Measurements from ENCODE around the gene PPIF. TPM values are rescaled to one million over a fixed set of nuclear protein-coding genes. Genes with fewer than 3 reads are reported as not detected.

Gene PPIF
- total and polyA plus RNA-seq, 2 of the 13 experiments (the other 11 are each of a cell fraction or from before 2014, with no cell fraction given): 147 to 157 TPM

GRCh38 chr10:79380125-79380945, 33.1 kb downstream of the PPIF start (continued):
- TF ChIP-seq, protein P1, sequence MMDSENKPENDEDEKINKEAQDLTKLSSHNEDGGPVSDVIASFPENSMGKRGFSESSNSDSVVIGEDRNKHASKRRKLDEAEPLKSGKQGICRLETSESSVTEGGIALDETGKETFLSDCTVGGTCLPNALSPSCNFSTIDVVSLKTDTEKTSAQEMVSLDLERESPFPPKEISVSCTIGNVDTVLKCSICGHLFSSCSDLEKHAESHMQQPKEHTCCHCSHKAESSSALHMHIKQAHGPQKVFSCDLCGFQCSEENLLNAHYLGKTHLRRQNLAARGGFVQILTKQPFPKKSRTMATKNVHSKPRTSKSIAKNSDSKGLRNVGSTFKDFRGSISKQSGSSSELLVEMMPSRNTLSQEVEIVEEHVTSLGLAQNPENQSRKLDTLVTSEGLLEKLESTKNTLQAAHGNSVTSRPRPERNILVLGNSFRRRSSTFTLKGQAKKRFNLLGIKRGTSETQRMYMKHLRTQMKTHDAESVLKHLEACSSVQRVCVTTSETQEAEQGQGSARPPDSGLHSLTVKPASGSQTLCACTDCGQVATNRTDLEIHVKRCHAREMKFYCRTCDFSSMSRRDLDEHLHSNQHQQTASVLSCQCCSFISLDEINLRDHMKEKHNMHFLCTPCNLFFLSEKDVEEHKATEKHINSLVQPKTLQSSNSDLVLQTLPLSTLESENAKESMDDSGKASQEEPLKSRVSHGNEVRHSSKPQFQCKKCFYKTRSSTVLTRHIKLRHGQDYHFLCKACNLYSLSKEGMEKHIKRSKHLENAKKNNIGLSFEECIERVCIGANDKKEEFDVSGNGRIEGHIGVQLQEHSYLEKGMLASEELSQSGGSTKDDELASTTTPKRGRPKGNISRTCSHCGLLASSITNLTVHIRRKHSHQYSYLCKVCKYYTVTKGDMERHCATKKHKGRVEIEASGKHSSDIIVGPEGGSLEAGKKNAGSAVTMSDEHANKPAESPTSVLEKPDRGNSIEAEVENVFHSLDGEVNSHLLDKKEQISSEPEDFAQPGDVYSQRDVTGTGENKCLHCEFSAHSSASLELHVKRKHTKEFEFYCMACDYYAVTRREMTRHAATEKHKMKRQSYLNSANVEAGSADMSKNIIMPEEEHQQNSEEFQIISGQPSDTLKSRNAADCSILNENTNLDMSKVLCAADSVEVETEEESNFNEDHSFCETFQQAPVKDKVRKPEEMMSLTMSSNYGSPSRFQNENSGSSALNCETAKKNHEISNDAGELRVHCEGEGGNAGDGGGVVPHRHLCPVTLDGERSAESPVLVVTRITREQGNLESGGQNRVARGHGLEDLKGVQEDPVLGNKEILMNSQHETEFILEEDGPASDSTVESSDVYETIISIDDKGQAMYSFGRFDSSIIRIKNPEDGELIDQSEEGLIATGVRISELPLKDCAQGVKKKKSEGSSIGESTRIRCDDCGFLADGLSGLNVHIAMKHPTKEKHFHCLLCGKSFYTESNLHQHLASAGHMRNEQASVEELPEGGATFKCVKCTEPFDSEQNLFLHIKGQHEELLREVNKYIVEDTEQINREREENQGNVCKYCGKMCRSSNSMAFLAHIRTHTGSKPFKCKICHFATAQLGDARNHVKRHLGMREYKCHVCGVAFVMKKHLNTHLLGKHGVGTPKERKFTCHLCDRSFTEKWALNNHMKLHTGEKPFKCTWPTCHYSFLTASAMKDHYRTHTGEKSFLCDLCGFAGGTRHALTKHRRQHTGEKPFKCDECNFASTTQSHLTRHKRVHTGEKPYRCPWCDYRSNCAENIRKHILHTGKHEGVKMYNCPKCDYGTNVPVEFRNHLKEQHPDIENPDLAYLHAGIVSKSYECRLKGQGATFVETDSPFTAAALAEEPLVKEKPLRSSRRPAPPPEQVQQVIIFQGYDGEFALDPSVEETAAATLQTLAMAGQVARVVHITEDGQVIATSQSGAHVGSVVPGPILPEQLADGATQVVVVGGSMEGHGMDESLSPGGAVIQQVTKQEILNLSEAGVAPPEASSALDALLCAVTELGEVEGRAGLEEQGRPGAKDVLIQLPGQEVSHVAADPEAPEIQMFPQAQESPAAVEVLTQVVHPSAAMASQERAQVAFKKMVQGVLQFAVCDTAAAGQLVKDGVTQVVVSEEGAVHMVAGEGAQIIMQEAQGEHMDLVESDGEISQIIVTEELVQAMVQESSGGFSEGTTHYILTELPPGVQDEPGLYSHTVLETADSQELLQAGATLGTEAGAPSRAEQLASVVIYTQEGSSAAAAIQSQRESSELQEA (CRISPR knock-in tag; IDR thresholded peaks at IDR 0.05; ENCODE audit: not compliant biosample characterization): peak; percentile 15
- TF ChIP-seq ZNF768 (CRISPR knock-in tag; IDR thresholded peaks at IDR 0.05) (no peak; the same call in 1 of the 2 replicates), ZNF749 (CRISPR knock-in tag; IDR thresholded peaks at IDR 0.05; ENCODE audit: borderline replicate concordance) (no peak), ZFY (CRISPR knock-in tag; IDR thresholded peaks at IDR 0.05) (no peak; the same call in 1 of the 2 replicates), FOXM1 (CRISPR knock-in tag; IDR thresholded peaks at IDR 0.05) (no peak), NFYB (CRISPR knock-in tag; IDR thresholded peaks at IDR 0.05) (no peak), MXD3 (CRISPR knock-in tag; IDR thresholded peaks at IDR 0.05) (no peak), GATAD2A (CRISPR knock-in tag; IDR thresholded peaks at IDR 0.05) (peak; percentile 92), RFX1 (IDR thresholded peaks at IDR 0.05) (no peak), CBX1 (IDR thresholded peaks at IDR 0.05; ENCODE audit: low read depth) (no peak), ASH2L (IDR thresholded peaks at IDR 0.05; ENCODE audit: insufficient read length, low read depth, low read length) (peak; percentile 40), ZNF720 (CRISPR knock-in tag; IDR thresholded peaks at IDR 0.05) (no peak), ZNF18 (CRISPR knock-in tag; IDR thresholded peaks at IDR 0.05; ENCODE audit: insufficient replicate concordance) (peak; percentile 98), KAT7 (CRISPR knock-in tag; IDR thresholded peaks at IDR 0.05; ENCODE audit: borderline replicate concordance) (no peak), RNF2 (conservative IDR thresholded peaks at IDR 0.05; ENCODE audit: low read depth) (no peak)
- TF ChIP-seq, protein P2, sequence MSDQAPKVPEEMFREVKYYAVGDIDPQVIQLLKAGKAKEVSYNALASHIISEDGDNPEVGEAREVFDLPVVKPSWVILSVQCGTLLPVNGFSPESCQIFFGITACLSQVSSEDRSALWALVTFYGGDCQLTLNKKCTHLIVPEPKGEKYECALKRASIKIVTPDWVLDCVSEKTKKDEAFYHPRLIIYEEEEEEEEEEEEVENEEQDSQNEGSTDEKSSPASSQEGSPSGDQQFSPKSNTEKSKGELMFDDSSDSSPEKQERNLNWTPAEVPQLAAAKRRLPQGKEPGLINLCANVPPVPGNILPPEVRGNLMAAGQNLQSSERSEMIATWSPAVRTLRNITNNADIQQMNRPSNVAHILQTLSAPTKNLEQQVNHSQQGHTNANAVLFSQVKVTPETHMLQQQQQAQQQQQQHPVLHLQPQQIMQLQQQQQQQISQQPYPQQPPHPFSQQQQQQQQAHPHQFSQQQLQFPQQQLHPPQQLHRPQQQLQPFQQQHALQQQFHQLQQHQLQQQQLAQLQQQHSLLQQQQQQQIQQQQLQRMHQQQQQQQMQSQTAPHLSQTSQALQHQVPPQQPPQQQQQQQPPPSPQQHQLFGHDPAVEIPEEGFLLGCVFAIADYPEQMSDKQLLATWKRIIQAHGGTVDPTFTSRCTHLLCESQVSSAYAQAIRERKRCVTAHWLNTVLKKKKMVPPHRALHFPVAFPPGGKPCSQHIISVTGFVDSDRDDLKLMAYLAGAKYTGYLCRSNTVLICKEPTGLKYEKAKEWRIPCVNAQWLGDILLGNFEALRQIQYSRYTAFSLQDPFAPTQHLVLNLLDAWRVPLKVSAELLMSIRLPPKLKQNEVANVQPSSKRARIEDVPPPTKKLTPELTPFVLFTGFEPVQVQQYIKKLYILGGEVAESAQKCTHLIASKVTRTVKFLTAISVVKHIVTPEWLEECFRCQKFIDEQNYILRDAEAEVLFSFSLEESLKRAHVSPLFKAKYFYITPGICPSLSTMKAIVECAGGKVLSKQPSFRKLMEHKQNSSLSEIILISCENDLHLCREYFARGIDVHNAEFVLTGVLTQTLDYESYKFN (CRISPR knock-in tag; conservative IDR thresholded peaks at IDR 0.05): peak; percentile 98

Measured in HepG2 (cell line).